ENCODE results near the gene USH1G.

DNA sequence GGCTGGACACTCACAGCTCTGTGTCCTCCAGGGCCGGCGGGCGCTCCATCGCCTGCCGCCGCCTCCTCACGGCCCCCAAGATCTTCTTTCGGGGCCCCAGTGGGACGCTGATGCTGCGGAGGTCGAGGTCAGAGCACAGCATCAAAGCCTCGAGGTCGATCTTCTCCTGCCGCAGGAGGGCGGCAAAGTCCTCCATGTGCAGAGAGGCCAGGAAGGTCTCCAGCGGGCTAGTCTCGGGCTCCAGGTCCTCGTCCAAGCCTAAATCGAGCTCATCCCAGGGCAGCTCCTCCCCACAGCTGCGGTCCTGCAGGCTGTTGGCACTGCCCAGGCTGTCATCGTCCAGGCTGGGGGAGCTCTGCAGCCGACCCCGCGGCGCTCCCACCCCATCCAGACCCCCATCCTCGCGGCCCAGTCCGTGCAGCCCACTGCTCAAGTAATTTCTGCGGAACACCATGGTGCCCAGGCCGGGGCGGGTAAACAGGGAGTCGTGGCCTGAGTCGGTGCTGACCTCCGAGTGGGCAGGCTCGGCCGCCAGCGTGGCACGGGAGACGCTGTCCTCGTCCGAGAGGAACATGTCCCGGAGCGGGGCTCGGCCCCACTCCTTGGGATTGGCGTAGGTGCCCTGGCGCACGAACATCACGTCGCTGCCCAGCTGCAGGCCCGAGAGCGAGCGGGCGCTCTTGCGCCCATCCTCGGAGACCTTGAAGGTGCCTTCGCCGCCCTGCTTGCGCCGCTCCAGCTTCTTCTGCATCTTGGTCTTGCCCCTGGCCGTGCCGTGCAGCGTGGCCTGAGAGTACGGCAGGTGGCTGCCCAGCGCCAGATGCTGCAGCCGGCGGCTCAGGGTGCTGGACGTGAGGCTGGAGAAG lies 3.4 kb downstream of the USH1G start:
- TF ChIP-seq YY1 (IDR thresholded peaks at IDR 0.05; ENCODE audit: insufficient read depth, insufficient read length), result no peak
- TF ChIP-seq ZNF274 (IDR thresholded peaks at IDR 0.05; ENCODE audit: low read depth, low read length), result no peak
- no peak for TF ChIP-seq SUZ12 (IDR thresholded peaks at IDR 0.05; ENCODE audit: extremely low read depth, insufficient read depth, insufficient read length)
